NB4 (cell line): ENCODE data around the gene POLR2B.
"Not testable (repeated sequence)": the region's sequence is repeated elsewhere in the genome, so short reads cannot be mapped to it uniquely, and the experiment has no call there.

ENCODE experiments used
- DNase-seq: peaks from one replicate; pipeline ENCODE4 v3.0.0; 2010; ENCODE audit warnings: low read depth
- H3K4me3 ChIP-seq: one replicate; pipeline ENCODE4 v1.5.1; 2011; ENCODE audit warnings: mild to moderate bottlenecking, low read depth, low read length, moderate library complexity
- MYC ChIP-seq: IDR thresholded peaks from 2 replicates; pipeline ENCODE4 v1.6.1; 2011; ENCODE audit warnings: low read depth, low read length
- POLR2A ChIP-seq: IDR thresholded peaks from 2 replicates; pipeline ENCODE4 v1.6.1; 2011; ENCODE audit warnings: mild to moderate bottlenecking; ENCODE audit not compliant: insufficient read length; ENCODE audit errors: extremely low read depth
- TF ChIP-seq, protein P1 (sequence below): IDR thresholded peaks from 2 replicates; pipeline ENCODE4 v1.6.1; 2011; ENCODE audit warnings: low read depth, low read length
- TF ChIP-seq, protein P2 (sequence below): IDR thresholded peaks from one replicate; pipeline ENCODE4 v1.5.1; 2012; ENCODE audit warnings: low read depth, low read length

Gene POLR2B

DNA sequence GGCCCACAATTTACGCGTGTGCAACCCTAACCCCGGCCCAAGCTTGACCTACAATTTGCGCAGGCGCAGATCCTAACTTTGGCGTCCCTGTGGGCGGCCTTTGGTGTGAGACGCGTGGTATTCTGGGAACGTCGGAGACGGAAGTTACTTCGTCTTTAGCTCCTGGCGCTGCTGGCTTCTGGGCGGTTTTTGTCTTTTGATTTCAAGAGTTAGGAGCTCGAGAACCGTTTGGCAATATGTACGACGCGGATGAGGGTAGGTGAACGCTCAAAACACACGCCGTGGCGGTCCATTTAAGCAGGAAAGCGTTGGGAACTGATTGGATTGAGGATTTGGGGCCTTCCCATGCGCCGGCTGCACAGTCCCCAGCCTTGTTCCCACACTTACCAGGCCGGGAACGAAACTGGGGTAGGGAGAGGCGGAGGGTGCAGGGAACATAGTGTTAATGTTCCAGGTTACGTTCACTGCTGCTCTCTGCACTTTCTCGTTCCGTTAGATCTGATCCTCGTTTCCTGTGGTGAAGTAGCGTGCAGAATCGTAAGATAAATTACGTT lies at the start of gene POLR2B:
TSS of gene POLR2B (plus strand) at position 147 of the 554 bp plus-strand sequence. CDS start at position 237, 90 bp downstream.
- DNase-seq: peak; percentile 98
- peak within 1 kb of the TSS; percentile 91 for H3K4me3 ChIP-seq
- TF ChIP-seq, protein P1, sequence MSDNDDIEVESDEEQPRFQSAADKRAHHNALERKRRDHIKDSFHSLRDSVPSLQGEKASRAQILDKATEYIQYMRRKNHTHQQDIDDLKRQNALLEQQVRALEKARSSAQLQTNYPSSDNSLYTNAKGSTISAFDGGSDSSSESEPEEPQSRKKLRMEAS: peak; percentile 85
- TF ChIP-seq MYC: peak; percentile 73
- peak; percentile 88 for TF ChIP-seq POLR2A
- TF ChIP-seq, protein P2, sequence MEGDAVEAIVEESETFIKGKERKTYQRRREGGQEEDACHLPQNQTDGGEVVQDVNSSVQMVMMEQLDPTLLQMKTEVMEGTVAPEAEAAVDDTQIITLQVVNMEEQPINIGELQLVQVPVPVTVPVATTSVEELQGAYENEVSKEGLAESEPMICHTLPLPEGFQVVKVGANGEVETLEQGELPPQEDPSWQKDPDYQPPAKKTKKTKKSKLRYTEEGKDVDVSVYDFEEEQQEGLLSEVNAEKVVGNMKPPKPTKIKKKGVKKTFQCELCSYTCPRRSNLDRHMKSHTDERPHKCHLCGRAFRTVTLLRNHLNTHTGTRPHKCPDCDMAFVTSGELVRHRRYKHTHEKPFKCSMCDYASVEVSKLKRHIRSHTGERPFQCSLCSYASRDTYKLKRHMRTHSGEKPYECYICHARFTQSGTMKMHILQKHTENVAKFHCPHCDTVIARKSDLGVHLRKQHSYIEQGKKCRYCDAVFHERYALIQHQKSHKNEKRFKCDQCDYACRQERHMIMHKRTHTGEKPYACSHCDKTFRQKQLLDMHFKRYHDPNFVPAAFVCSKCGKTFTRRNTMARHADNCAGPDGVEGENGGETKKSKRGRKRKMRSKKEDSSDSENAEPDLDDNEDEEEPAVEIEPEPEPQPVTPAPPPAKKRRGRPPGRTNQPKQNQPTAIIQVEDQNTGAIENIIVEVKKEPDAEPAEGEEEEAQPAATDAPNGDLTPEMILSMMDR: no peak

DNA sequence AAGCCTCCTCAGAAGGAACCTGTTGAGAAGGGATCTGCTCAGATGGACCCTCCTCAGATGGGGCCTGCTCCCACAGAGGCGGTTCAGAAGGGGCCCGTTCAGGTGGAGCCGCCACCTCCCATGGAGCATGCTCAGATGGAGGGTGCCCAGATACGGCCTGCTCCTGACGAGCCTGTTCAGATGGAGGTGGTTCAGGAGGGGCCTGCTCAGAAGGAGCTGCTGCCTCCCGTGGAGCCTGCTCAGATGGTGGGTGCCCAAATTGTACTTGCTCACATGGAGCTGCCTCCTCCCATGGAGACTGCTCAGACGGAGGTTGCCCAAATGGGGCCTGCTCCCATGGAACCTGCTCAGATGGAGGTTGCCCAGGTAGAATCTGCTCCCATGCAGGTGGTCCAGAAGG lies 48.1 kb upstream of the POLR2B start:
- DNase-seq: no peak
- TF ChIP-seq, protein P2: no peak
- TF ChIP-seq, protein P1: no peak
- TF ChIP-seq POLR2A (no peak), MYC (no peak)
- no peak overlapping the region for H3K4me3 ChIP-seq

GRCh38 chr4:56931924-56932323 lies 46.8 kb upstream of the POLR2B start:
- no peak overlapping the region for H3K4me3 ChIP-seq
- no peak for DNase-seq
- TF ChIP-seq, protein P2: no peak
- TF ChIP-seq MYC (no peak), POLR2A (no peak)
- TF ChIP-seq, protein P1: no peak

DNA sequence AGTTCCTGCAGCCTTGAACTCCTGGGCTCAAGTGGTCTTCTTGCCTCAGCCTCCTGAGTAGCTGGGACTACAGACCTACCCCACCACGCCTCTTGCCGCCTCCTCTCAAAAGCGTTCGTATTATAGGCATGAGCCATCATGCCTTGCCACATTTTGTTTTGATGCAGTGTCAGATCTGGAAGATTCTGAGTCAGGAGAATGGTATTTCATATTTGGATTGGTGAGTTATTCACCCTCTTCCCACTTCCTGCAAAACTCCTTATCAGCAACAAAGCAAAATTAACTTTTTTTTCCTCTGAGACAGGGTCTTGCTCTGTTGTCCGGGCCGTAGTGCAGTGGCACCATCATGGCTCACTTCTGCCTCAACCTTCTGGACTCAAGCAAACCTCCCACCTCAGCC lies 41.4 kb upstream of the POLR2B start:
- H3K4me3 ChIP-seq: no peak overlapping the region
- no peak for DNase-seq
- TF ChIP-seq, protein P1: no peak
- TF ChIP-seq POLR2A (no peak), MYC (no peak)
- TF ChIP-seq, protein P2: no peak

DNA sequence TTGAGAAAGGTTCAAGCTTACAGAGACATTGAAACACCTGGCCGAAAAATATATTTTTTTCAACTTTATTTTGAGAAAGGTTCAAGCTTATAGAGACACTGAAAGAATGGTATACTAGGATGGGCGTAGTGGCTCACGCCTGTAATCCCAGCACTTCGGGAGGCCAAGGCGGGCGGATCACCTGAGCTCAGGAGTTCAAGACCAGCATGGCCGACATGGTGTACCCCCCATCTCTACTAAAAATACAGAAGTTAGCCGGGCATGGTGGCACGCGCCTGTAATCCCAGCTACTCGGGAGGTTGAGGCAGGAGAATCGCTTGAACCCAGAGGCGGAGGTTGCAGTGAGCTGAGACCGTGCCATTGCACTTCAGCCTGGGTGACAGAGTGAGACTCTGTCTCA lies 38.9 kb upstream of the POLR2B start:
- not testable (repeated sequence) for H3K4me3 ChIP-seq, DNase-seq

- TF ChIP-seq, protein P1: no peak
- TF ChIP-seq POLR2A: no peak
- TF ChIP-seq, protein P2: no peak
- DNase-seq: no peak
- H3K4me3 ChIP-seq: no peak overlapping the region
Measured at GRCh38 chr4:56940403-56940802, 38.3 kb upstream of the POLR2B start.
